Fibroblast of pulmonary artery (primary cell): ENCODE results near the gene LAMA4.
"Not testable (repeated sequence)": the region's sequence is repeated elsewhere in the genome, so short reads cannot be mapped to it uniquely, and the experiment has no call there.

Experiments used
- DNase-seq: peaks from one replicate; pipeline ENCODE4 v3.0.0-alpha.2; 2010; ENCODE audit warnings: low read depth
- H3K4me3 ChIP-seq: replicated peaks from 2 replicates; pipeline ENCODE4 v1.5.1; 2011; ENCODE audit warnings: low read depth, mild to moderate bottlenecking, control low read depth, low read length, moderate library complexity
- CTCF ChIP-seq: IDR thresholded peaks from 2 replicates; pipeline ENCODE4 v1.5.1; 2011; ENCODE audit warnings: mild to moderate bottlenecking, control low read depth, low read length, inconsistent platforms; ENCODE audit errors: missing control alignments

Gene LAMA4

GRCh38 chr6:112117554-112117953, 136.8 kb downstream of the LAMA4 start:
- peak; percentile 51 for DNase-seq
- TF ChIP-seq CTCF, result no peak

GRCh38 chr6:112116221-112116620, 138.1 kb downstream of the LAMA4 start:
- H3K4me3 ChIP-seq, result no peak overlapping the region
- DNase-seq, result no peak

More at GRCh38 chr6:112117554-112117953, 136.8 kb downstream of the LAMA4 start:
- no peak overlapping the region for H3K4me3 ChIP-seq

GRCh38 chr6:112114577-112115223, 139.7 kb downstream of the LAMA4 start:
- no peak for DNase-seq
- TF ChIP-seq CTCF, result no peak
- no peak overlapping the region for H3K4me3 ChIP-seq

More at GRCh38 chr6:112116221-112116620, 138.1 kb downstream of the LAMA4 start:
- TF ChIP-seq CTCF, result no peak

GRCh38 chr6:112113918-112114317, 140.4 kb downstream of the LAMA4 start:
- TF ChIP-seq CTCF, result no peak
- DNase-seq, result no peak
- H3K4me3 ChIP-seq, result no peak overlapping the region

- H3K4me3 ChIP-seq, result no peak overlapping the region
- TF ChIP-seq CTCF, result no peak
- no peak for DNase-seq
Observed at GRCh38 chr6:112113431-112113830, 140.9 kb downstream of the LAMA4 start.

GRCh38 chr6:112109262-112109661, 145.1 kb downstream of the LAMA4 start:
- no peak for DNase-seq
- no peak for TF ChIP-seq CTCF
- H3K4me3 ChIP-seq, result no peak overlapping the region

GRCh38 chr6:112106562-112106961, 147.8 kb downstream of the LAMA4 start:
- TF ChIP-seq CTCF, result no peak
- DNase-seq, result no peak
- no peak overlapping the region for H3K4me3 ChIP-seq

GRCh38 chr6:112106026-112106425, 148.3 kb downstream of the LAMA4 start:
- H3K4me3 ChIP-seq, DNase-seq: not testable (repeated sequence)
